HG02973 (cell line): ENCODE results near the gene KIF21B.

Experiments
- ATAC-seq: cut with Tn5 transposase; IDR thresholded peaks from one replicate; pipeline ENCODE4 v1.9.1; 2021; ENCODE audit warnings: moderate library complexity; ENCODE audit not compliant: unreplicated experiment

KIF21B gene

DNA sequence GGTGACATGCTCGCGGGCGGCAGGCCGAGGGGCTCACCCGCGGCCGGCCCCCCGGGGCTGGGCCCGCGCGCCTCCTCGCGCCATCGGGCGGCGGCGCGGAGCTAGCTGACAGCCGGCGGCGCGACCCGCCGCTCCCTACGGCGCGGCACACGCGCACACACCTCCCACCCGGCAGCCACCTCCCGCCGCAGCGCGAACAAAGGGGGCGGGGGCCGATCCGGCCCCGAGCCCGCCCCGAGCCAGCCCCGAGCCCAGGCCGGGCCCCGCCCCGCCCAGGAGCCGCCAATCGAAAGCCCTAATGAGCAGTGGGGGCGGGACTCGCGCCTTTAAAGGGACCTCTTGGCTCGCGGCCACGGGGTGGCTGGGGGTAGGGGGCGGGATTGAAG, at the start of gene KIF21B:
Gene KIF21B (minus strand): TSS at position 198 of the 386 bp plus-strand sequence. CDS start 331 bp downstream, outside the sequence.
- ATAC-seq, result peak; percentile 58

DNA sequence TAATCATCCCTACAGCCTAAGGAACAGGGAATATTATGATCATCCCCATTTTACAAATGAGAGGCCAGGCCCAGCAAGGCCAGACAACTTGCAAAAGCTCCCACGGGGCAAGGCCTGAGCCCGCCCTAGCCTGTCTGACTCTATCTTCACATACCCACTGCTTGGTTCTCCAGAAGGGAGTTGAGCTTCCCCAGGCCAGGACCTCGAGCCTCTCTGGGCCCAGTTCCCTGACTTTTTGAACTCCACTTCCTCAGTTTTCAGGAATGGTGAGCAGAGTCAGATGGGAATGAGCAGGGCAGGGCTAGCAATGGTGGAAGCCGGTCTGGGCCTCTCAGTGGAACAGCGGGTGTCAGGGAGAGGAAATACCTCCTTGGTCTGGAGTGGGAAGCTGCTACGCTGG, 49.4 kb upstream of the KIF21B start:
- no peak for ATAC-seq

DNA sequence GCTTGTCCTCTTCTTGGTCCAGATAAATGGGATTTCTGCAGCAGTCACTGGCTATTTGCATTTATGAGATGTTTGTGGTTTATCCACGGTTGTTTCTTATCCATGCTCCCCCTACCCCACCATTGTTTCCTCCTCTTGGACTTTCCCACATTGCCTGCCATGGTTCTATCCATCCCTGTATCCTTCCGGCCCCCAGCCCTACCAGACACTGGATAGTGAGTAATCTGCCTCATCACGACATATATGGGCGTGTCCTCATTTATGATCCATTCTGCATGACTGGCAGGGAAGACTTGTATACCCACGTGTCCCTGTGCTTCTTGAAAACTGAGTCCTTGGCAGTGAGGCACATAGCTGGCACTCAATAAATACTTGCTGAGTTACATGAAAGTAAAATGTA, 48.6 kb upstream of the KIF21B start:
- ATAC-seq, result no peak

DNA sequence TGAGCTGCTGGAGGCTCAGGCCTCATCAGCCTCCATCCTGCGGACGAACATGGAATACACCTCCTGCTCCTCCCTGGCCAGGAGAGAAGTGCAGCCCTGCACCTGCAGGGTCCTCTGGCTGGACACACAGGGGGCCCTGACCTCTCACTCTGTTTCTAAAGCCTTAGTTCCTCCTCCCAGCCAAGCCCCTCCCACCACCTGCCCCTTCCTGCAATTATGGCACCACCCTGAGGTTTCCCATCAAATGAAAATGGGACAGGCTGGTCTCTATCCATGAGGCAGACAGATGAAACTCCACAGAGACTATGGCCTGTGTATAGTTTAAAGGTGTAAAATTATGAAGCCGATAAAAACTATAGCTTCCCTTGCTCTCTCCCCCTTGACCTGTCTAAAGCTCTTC, 46.1 kb upstream of the KIF21B start:
- ATAC-seq, result no peak

DNA sequence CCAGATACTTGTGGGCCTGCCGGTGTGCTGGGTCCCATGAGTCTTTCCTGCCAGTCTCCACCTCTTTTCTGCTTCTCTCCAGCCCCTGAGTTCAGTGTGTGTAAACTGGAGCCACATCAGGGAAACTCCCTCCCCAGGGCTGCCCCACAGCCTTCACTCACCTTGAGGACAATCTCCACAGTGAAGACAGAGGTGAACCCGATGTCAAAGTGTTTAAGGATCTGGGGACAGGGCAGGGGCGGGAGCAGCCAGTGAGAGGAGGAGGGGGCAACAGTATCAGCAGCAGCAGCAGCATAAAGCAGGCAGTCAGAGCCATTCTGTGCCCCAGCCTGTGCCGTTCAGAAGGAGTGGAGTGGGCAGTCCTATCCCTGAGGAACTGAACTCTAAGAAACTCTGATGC, 45.5 kb upstream of the KIF21B start:
- ATAC-seq, result no peak

- ATAC-seq, result no peak
Observed at GRCh38 chr1:201066986-201067385, 43.5 kb upstream of the KIF21B start.

- ATAC-seq, result no peak
Observed at GRCh38 chr1:201065686-201066085, 42.2 kb upstream of the KIF21B start.

DNA sequence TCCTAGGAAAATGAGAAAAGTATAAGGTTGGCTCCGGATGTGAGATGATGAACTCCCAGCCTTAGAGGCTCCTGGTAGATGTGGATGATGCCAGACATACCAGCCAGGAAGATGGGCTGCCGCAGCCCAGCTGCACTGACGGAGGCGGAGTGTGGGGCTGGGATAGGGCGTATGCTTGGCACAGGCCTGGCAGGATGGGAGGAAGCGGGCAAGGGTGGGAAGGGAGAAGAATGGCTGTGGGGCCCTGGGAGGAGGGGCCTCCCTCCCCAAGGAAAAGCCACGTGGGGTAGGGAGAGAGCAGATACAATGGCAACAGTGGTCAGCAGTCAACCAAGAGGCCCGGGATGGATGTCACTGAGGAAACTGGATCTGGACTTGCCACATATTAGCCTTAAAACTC, 41.3 kb upstream of the KIF21B start:
- no peak for ATAC-seq

GRCh38 chr1:201063145-201063544, 39.6 kb upstream of the KIF21B start:
- ATAC-seq, result no peak

DNA sequence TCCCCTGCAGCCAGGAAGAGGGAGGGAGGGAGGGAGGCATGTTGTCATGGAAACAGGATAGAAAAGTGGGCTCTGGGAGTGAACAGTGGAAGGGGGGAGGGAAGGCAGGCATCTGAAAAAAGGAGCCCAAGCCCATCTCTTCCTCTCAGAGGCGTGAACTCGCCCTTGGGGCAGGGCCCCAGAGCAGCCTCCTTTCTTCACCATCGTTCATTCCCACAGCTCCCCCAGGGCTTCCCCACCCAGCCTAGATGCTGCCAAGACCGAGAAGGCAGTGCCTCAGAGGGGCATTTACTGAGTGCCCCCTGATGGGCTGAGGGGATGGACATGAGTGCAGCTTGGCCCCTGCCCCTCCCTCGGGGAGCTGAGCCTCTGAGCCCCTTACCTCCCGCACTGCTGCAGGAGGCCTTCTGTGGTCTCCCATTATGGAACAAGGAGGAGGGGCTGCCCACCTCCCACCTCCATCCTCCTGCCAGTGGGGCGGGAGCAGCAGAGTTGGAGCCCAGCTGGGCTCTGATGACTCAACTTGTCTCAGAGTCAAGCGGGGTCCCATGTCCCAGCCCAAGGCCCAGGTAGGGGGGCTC, 39.1 kb upstream of the KIF21B start:
- ATAC-seq, result no peak

- ATAC-seq, result no peak
Observed at GRCh38 chr1:201061886-201062285, 38.4 kb upstream of the KIF21B start.

DNA sequence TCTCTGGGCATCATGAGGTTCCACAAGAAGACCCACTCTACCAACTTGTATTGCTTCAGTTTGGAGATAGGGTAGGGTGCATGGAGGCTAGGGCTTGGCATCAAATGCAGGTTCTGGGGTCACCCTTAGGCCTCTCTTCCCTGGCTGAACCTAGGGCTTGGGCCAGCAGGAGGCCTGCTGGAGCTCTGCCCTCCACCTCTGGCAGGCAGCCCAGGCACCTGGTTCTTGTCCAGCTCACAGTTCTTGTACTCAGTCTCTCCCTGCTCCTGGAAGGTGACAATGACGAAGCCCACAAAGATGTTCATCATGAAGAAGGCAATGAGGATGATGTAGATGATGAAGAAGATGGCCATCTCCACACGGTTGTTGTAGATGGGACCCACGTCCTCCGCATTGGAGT, 37.5 kb upstream of the KIF21B start:
- no peak for ATAC-seq

DNA sequence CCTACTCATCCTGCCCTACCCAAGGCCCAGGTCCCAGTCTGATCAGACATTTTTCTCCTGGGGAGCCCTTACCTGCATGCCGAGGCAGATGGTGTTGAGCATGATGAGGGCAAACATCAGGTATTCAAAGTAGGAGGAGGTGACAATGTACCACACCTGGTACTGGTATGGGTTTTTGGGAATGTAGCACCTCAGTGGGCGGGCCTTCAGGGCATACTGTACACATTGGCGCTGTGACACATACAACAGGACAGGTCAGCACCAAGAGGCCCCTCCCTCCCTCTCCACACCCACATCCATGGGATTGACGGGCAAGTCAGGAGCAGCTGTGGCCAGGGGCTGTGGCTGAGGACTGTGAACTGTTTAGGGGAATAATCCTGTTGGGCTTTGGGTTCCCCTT, 37.1 kb upstream of the KIF21B start:
- no peak for ATAC-seq

DNA sequence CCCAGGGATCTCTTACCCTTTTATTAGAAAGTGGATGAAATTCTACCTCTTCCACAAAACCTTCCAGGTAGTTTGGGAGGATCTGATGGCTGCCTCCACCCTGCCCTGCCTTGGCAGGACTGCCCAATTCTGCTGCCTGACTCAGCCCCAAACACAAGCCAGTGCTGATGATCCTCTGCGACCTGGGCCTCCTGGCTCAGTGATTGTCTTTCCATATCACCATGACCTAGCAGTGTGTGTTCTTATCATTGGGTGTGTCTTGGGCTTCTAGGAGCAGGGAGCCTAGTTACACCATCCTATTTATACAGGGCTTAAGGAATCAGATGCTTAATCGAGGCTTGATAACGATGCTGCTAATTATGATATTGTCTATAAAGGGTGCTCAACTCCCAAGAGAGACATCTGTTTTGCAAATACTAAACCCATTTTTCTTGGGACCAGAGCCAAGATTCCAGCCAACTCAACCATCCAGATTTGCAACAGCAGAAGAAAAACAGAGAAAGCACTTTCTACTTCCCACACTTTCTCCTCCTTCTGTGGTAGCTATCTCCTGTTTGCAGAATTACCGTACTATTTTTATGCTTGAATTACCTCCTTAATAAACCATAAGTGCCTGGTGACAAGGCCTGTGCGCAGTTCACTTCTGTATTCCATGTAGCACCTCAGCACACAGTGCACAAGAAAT, 36.5 kb upstream of the KIF21B start:
- no peak for ATAC-seq

- ATAC-seq, result no peak
Observed at GRCh38 chr1:201059401-201059800, 35.9 kb upstream of the KIF21B start.

GRCh38 chr1:201054091-201054543, 30.6 kb upstream of the KIF21B start:
- ATAC-seq, result no peak

- ATAC-seq, result no peak
Observed at GRCh38 chr1:201053155-201053860, 29.8 kb upstream of the KIF21B start.

DNA sequence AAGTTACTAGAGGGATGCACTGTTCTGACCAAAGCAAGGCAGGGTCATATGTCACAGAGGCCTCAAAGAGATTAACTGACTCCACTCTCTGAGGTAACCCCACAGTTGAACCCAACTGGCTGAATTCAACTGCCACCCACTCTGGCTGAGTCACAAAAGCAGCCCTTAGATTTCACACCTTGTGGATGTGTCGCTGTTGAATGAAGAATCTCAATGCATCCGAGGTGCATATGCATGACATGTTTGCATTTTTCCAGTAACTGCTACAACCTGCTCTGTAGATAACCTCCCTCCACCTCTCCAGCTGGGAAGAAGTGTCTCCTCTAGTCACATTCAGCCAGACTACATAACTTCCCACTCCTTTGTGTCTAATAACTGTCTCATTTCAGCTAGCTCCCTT, 27.9 kb upstream of the KIF21B start:
- no peak for ATAC-seq

DNA sequence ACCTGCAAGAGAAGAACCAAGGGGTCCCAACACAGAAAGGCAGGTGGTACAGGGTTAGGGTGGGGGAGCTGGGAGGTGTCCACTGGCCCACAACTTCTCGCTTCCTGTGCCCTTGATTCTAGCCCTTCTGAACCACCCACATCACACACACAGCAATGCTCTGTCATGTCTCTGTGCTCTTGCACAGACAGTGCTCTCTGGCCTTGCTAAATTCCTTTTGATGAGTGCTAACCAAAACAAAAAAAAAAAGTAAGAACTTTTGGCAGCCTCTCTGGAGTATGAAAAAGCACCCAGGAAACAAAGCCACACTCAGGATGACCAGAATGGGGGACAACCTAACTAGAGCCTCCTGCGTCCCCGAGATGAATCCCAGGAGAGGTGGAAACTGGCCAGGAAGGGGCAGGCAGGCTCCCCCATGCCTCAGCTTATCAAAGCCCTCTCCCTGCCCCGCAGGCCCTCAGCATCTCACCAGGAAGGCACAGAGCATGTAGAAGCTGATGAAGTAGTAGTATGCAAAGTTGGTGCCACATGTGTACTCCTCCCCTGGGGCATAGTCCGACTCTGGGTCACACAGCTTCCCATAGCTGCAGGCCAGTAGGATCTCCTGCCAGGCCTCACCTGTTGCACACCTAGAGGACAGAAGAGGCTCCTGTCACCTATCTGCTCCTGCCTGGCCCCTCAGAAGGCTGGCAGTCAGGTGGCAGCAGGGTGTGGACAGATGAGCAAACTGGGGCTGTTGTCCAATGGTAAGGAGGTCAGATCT, 27.2 kb upstream of the KIF21B start:
- no peak for ATAC-seq

DNA sequence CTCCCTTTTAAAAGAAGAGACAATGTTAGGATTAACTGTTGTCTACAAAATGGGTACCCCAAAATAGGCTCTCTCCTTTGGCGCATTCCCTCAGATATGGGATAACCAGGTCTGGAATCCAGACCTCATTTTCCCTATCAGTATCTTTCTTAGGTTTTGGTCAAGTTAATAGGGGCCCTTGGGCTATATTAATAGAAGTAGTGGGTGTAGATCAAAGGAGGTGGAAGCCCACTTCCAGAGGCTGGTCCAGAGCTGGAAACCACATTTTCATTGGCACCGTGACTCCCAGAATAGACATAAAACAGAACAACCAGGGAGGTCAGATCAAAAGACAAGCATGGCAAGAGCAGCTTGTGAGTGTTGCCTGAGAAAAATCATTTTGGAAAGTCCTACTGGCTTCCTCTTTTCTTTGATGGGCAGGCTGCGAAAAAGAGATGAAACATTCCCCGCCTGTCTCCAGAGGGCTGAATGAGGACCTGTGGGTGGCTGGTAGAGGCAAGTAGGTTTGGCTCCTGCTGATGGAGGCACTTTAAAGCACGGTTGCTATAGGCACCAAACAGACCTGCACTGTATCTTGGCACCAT, 25.8 kb upstream of the KIF21B start:
- ATAC-seq, result no peak

DNA sequence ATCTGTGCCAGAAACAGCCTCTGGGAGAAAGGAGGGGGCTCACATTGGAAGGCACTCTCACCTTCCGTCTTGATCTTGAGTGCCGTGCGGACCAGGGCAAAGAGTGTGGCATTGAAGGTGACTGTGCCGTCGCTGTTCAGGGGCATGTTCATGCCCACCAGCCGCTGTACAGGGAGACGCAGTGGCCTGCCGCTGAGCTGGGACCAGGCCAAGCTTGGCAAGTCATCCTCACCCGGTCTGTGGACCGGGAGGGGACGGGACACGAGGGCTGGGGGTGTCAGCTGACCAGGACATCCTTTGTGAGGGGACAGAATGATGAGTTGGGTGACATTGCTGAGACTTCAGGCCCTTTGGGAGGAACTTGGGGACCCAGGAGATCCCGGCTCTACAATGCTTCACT, 25.0 kb upstream of the KIF21B start:
- ATAC-seq, result no peak
